Measurements from ENCODE around the gene PPP1R16B.

PPP1R16B gene

GRCh38 chr20:38965264-38965663, 159.8 kb downstream of the PPP1R16B start:
- DNase-seq (ENCODE audit: extremely low spot score) = no peak
- POLR2A ChIA-PET = no interaction called here
- no peak for TF ChIP-seq L3MBTL2 (conservative IDR thresholded peaks at IDR 0.05)
- no peak for TF ChIP-seq BHLHE40 (IDR thresholded peaks at IDR 0.05; ENCODE audit: borderline replicate concordance)
- no peak for TF ChIP-seq FOXM1 (IDR thresholded peaks at IDR 0.05; ENCODE audit: borderline replicate concordance)
- TF ChIP-seq HDGF (IDR thresholded peaks at IDR 0.05; ENCODE audit: borderline replicate concordance) = no peak
- no peak for TF ChIP-seq CTBP1 (IDR thresholded peaks at IDR 0.05; ENCODE audit: borderline replicate concordance)
- TF ChIP-seq SP1 (IDR thresholded peaks at IDR 0.05) = no peak
- no peak for TF ChIP-seq TARDBP (IDR thresholded peaks at IDR 0.05)
- TF ChIP-seq FOXK2 (IDR thresholded peaks at IDR 0.05) = no peak
- no peak for TF ChIP-seq ARNT (IDR thresholded peaks at IDR 0.05)
- no peak for TF ChIP-seq ELF4 (IDR thresholded peaks at IDR 0.05)
- CTCF ChIA-PET = no interaction called here

GRCh38 chr20:38968090-38968489, 162.6 kb downstream of the PPP1R16B start:
- POLR2A ChIA-PET = no interaction called here
- TF ChIP-seq SUZ12 (IDR thresholded peaks at IDR 0.05) = no peak
- TF ChIP-seq FOXK2 (IDR thresholded peaks at IDR 0.05) = no peak
- TF ChIP-seq SP1 (IDR thresholded peaks at IDR 0.05) = no peak
- no peak for TF ChIP-seq TARDBP (IDR thresholded peaks at IDR 0.05)
- no peak for TF ChIP-seq ARNT (IDR thresholded peaks at IDR 0.05)
- no peak for TF ChIP-seq FOXM1 (IDR thresholded peaks at IDR 0.05; ENCODE audit: borderline replicate concordance)
- TF ChIP-seq HDGF (IDR thresholded peaks at IDR 0.05; ENCODE audit: borderline replicate concordance) = no peak
- TF ChIP-seq BHLHE40 (IDR thresholded peaks at IDR 0.05; ENCODE audit: borderline replicate concordance) = no peak
- TF ChIP-seq, protein P1, sequence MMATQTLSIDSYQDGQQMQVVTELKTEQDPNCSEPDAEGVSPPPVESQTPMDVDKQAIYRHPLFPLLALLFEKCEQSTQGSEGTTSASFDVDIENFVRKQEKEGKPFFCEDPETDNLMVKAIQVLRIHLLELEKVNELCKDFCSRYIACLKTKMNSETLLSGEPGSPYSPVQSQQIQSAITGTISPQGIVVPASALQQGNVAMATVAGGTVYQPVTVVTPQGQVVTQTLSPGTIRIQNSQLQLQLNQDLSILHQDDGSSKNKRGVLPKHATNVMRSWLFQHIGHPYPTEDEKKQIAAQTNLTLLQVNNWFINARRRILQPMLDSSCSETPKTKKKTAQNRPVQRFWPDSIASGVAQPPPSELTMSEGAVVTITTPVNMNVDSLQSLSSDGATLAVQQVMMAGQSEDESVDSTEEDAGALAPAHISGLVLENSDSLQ (IDR thresholded peaks at IDR 0.05) = no peak
- no peak for DNase-seq (ENCODE audit: extremely low spot score)
- CTCF ChIA-PET = no interaction called here

DNA sequence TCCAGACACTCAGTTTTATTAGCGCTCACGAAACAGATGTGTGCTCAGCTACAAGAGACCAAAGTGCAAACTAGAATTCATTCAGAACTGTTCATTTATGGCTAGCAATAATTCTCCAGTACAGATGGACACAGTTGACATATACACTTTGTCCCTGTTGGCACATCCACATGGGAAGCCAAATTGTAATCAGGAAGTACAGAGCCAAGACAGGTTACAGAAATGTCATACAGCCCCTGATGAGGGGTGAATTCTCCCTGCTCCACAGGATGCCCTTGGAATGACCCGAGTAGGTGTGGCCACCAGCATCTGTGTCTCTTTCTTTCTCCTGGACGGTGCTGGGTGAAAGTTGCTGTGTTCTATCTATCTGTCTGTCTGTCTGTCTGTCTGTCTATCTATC, 164.2 kb downstream of the PPP1R16B start:
- TF ChIP-seq TARDBP (IDR thresholded peaks at IDR 0.05) (no peak), SP1 (IDR thresholded peaks at IDR 0.05) (no peak), ZNF384 (IDR thresholded peaks at IDR 0.05) (no peak), CTBP1 (IDR thresholded peaks at IDR 0.05; ENCODE audit: borderline replicate concordance) (no peak), ARNT (IDR thresholded peaks at IDR 0.05) (no peak)
- CTCF ChIA-PET = interaction anchor here (0.5 kb wide), 1 partner anchor 449 kb away, joined by 3 read pairs; no protein-coding TSS in a partner anchor
- no peak for DNase-seq (ENCODE audit: extremely low spot score)
- POLR2A ChIA-PET = no interaction called here

GRCh38 chr20:38970302-38970701, 164.8 kb downstream of the PPP1R16B start:
- POLR2A ChIA-PET = no interaction called here
- TF ChIP-seq NFRKB (IDR thresholded peaks at IDR 0.05) = no peak
- TF ChIP-seq TARDBP (IDR thresholded peaks at IDR 0.05) = no peak
- TF ChIP-seq, protein P1 (IDR thresholded peaks at IDR 0.05) = no peak
- TF ChIP-seq FOXA1 (IDR thresholded peaks at IDR 0.05) = no peak
- TF ChIP-seq LEF1 (IDR thresholded peaks at IDR 0.05; ENCODE audit: borderline replicate concordance) = no peak
- no peak for TF ChIP-seq FOXK2 (IDR thresholded peaks at IDR 0.05)
- TF ChIP-seq SUZ12 (IDR thresholded peaks at IDR 0.05) = no peak
- no peak for TF ChIP-seq HDGF (IDR thresholded peaks at IDR 0.05; ENCODE audit: borderline replicate concordance)
- no peak for TF ChIP-seq CTBP1 (IDR thresholded peaks at IDR 0.05; ENCODE audit: borderline replicate concordance)
- TF ChIP-seq ARNT (IDR thresholded peaks at IDR 0.05) = no peak
- TF ChIP-seq L3MBTL2 (conservative IDR thresholded peaks at IDR 0.05) = no peak
- no peak for TF ChIP-seq ZNF384 (IDR thresholded peaks at IDR 0.05)
- TF ChIP-seq FOXM1 (IDR thresholded peaks at IDR 0.05; ENCODE audit: borderline replicate concordance) = no peak
- no peak for TF ChIP-seq ELF4 (IDR thresholded peaks at IDR 0.05)
- TF ChIP-seq BHLHE40 (IDR thresholded peaks at IDR 0.05; ENCODE audit: borderline replicate concordance) = no peak
- TF ChIP-seq SP1 (IDR thresholded peaks at IDR 0.05) = no peak
- DNase-seq (ENCODE audit: extremely low spot score) = no peak
- CTCF ChIA-PET = interaction anchor here (0.5 kb wide), 1 partner anchor 450 kb away, joined by 3 read pairs; no protein-coding TSS in a partner anchor
